Stomach (tissue), 9 donors: ENCODE measurements around the gene CD164. TPM values are rescaled to one million over a fixed set of nuclear protein-coding genes. Genes with fewer than 3 reads are reported as not detected.

ENCODE experiments used
- DNase-seq, 2 donors: peaks; one replicate each; pipeline versions ENCODE4 v3.0.0 to v3.0.0-alpha.2; 2013 to 2019
- H3K27ac ChIP-seq, 5 donors: fragments of 200-600 bp in 4 of 5; sonication (generic) in 4 of 5; one replicate each; pipeline ENCODE4 v1.5.1; 2013 to 2019; ENCODE audit warnings: mild to moderate bottlenecking in 1 of 5, moderate library complexity in 1 of 5
- H3K27me3 ChIP-seq, 3 donors: fragments of 200-600 bp; sonication (generic); one replicate each; pipeline ENCODE4 v1.5.1; 2017 to 2019; ENCODE audit warnings: mixed run types in 1 of 3
- H3K36me3 ChIP-seq, 4 donors: fragments of 200-600 bp; sonication (generic); 1 replicate in 3 of 4; 2 replicates in 1 of 4; pipeline ENCODE4 v1.5.1; 2016 to 2019
- H3K4me1 ChIP-seq, 4 donors: fragments of 200-600 bp; sonication (generic); one replicate each; pipeline ENCODE4 v1.5.1; 2016 to 2019
- H3K4me3 ChIP-seq, 4 donors: fragments of 200-600 bp; sonication (generic) in 3 of 4; one replicate each; pipeline ENCODE4 v1.5.1; 2016 to 2019; ENCODE audit warnings: mild to moderate bottlenecking in 1 of 4
- H3K9me3 ChIP-seq, 4 donors: fragments of 200-600 bp; sonication (generic); one replicate each; pipeline ENCODE4 v1.5.1; 2016 to 2019
- CTCF ChIP-seq, 7 experiments: fragments of 450-650 bp in 4 of 7; fragments of 200-600 bp in 3 of 7; sonication (generic) in 3 of 7; IDR thresholded peaks; one replicate each; pipeline ENCODE4 v1.5.1; 2016 to 2019; ENCODE audit warnings: antibody characterized with exemption in 7 of 7, control low read depth in 2 of 7, mild to moderate bottlenecking in 1 of 7
- EP300 ChIP-seq: sonication (generic); formaldehyde crosslinking; IDR thresholded peaks from one replicate; pipeline ENCODE4 v1.6.1; 2017; ENCODE audit warnings: antibody characterized with exemption
- POLR2A ChIP-seq, 4 donors: fragments of 450-650 bp; IDR thresholded peaks; one replicate each; pipeline ENCODE4 v1.6.1; 2016; ENCODE audit warnings: antibody characterized with exemption in 4 of 4, control low read depth in 2 of 4, mild to moderate bottlenecking in 1 of 4, moderate library complexity in 1 of 4
- POLR2AphosphoS5 ChIP-seq, 3 donors: sonication (generic); formaldehyde crosslinking; IDR thresholded peaks; one replicate each; pipeline ENCODE4 v1.6.1; 2016; ENCODE audit warnings: antibody characterized with exemption in 3 of 3
- WGBS, 5 donors: extraction: QIAGEN DNeasy Blood & Tissue Kit in 3 of 5; methylation state at CpG; one replicate each; pipeline versions ENCODE4 v1.1.5 to v1.1.7; 2013 to 2018; 5-methylcytosine and 5-hydroxymethylcytosine counted together
- intact Hi-C: fragments of 100-400 bp; cut with DNase I; formaldehyde crosslinking; loops from one replicate; pipeline ENCODE4 v1.15.1; 2023; ENCODE audit warnings: low total_unique reads
- polyA plus RNA-seq, 3 donors: library from polyadenylated mRNA; stranded (reverse); fragments of 200-250 nt; gene quantifications; one replicate each; pipeline ENCODE4 v1.2.3, GENCODE V29; 2013
- total RNA-seq, 5 donors: library from RNA; depleted of rRNA; stranded (reverse); fragments of >200 nt; gene quantifications; one replicate each; pipeline versions ENCODE4 v1.1.0 to v1.2.3, GENCODE V29; 2014 to 2016
- donor health status: healthy with polysubstance abuse.
- donor health status: Bipolar disorder and iron deficiency.
- donor health status: healthy.

Gene CD164
- total and polyA plus RNA-seq, 8 donors = 62.4 to 453 (median 102) TPM

DNA sequence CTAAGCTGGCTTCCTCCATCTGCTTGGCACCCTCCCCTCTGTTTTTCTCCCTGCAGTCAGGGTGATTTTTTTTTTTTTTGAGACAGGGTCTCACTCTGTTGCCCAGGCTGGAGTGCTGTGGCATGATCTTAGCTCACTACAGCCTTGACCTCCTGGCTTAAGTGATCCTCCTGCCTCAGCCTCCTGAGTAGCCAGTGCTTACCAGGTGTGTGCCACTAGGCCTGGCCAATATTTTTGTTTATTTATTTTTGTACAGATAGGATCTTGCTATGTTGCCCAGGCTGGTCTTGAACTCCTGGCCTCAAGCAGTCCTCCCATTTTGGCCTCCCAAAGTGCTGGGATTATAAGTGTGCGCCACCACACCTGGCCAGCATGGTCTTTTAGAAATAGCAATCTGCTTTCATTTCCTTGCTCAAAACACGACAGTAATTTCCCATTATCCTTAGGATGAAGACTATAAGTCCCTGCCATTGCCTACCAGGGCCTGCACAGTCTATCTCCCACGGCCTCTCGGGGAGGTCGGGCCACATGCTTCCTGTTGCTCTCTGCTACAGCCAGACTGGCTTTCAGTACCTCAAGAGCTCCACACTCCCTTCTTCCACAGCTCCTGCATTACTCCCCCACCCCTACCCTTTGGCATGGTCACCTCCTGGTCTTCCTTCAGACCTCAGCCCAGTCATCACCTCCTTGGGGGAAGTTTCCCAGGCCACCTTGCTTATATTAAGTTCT, 11.1 kb upstream of the CD164 start:
- Histone ChIP-seq H3K4me1 (peaks cover 0 to 27% (median 12%) of the 10 kb centered on the region in 4 donors), H3K36me3 (no peaks in the 10 kb centered on the region), H3K27me3 (no peaks in the 10 kb centered on the region), H3K9me3 (no peaks in the 10 kb centered on the region), H3K4me3 (no peak overlapping the region), H3K27ac (no peak overlapping the region)
- intact Hi-C loops = no loop called here
- 79 to 93% (median 89%) methylated on average over 5 of the region's 5 CpGs for WGBS, 5 donors
- TF ChIP-seq EP300 = no peak
- TF ChIP-seq POLR2A (IDR thresholded peaks at IDR 0.05) = no peak
- no peak for TF ChIP-seq POLR2AphosphoS5 (IDR thresholded peaks at IDR 0.05)
- no peak for TF ChIP-seq CTCF (IDR thresholded peaks at IDR 0.05)
- DNase-seq = no peak

DNA sequence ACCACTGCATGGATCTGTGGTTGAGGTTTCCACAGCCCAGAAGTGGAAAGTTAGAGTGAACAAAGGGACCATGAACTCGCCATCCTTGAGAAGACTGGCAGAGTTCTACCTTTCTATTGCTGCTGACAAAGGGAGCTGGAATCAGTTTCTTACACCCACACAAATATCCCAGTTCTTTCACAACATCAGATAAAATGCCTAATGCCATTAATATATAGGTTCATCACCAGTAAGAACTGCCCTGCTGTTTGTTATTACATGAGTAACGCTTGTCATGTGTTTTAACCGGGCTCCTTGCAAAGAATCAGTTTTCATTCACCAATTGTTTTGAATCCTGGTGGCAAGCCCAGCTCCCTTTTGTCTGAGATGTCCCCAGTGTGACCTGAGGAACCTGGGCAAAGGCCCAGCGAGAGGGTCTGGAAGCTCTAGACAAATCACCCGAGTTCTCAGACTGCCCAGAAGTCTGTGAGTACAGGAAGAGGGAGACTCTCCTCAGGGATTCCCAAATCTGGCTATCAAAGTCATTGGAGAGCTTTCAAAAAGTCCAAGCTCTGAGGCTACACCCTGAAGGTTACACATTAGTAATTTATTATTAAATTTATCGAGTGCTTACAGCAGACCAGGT, 7.5 kb upstream of the CD164 start:
- Histone ChIP-seq H3K4me1 (peaks cover 0 to 40% (median 18%) of the 10 kb centered on the region in 4 donors), H3K36me3 (no peaks in the 10 kb centered on the region), H3K4me3 (no peak overlapping the region), H3K9me3 (no peaks in the 10 kb centered on the region), H3K27me3 (no peaks in the 10 kb centered on the region), H3K27ac (peak overlapping the region in 4 of 5 donors; percentile 6 to 76 (median 37))
- 28 to 49% (median 41%) methylated on average over 6 of the region's 6 CpGs for WGBS, 5 donors
- intact Hi-C loops = loop anchor here (5.0 kb wide), 1 partner anchor 202 kb away; no protein-coding TSS in a partner anchor
- no peak for DNase-seq
- TF ChIP-seq POLR2A (IDR thresholded peaks at IDR 0.05) (no peak), POLR2AphosphoS5 (IDR thresholded peaks at IDR 0.05) (no peak), CTCF (IDR thresholded peaks at IDR 0.05) (no peak), EP300 (no peak)

GRCh38 chr6:109388265-109388664, 6.0 kb upstream of the CD164 start:
- 38 to 79% (median 56%) methylated on average over 1 of the region's 1 CpG for WGBS, 5 donors
- Histone ChIP-seq H3K27me3 (no peaks in the 10 kb centered on the region), H3K4me1 (peaks cover 7 to 55% (median 30%) of the 10 kb centered on the region in 4 donors), H3K27ac (no peak overlapping the region), H3K36me3 (no peaks in the 10 kb centered on the region), H3K4me3 (no peak overlapping the region), H3K9me3 (no peaks in the 10 kb centered on the region)
- TF ChIP-seq POLR2A (IDR thresholded peaks at IDR 0.05) = no peak
- TF ChIP-seq CTCF (IDR thresholded peaks at IDR 0.05) = no peak
- no peak for TF ChIP-seq EP300
- TF ChIP-seq POLR2AphosphoS5 (IDR thresholded peaks at IDR 0.05) = no peak
- no peak for DNase-seq
- intact Hi-C loops = loop anchor here (5.0 kb wide), 1 partner anchor 201 kb away; no protein-coding TSS in a partner anchor

DNA sequence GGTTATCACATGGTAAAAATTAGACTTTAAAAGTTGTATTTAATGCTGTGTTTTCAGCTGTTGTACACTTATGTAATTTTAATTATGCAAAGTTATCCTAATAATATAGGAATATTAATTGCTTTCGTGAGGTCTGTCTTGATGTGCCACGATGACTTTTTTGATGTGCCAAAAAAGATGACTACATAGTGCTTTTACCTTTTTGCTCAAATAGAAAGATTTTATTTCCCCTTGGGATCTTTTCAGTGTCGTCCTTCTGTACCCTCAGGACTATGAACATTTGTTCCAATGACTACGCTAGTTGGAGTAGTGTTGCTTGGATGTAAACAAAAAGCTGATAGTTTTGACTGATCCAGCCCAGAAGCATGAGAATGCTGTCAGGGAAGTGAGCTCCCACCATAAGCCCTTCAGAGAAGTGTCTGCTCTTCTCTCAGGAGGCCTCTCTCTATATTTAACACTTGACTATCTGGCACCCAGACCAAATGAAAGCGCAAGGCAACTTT, 1.2 kb upstream of the CD164 start:
- no peak for TF ChIP-seq POLR2AphosphoS5 (IDR thresholded peaks at IDR 0.05)
- TF ChIP-seq CTCF (IDR thresholded peaks at IDR 0.05) = peak in 1 of 7 experiments; percentile 25
- intact Hi-C loops = no loop called here
- Histone ChIP-seq H3K36me3 (peaks cover 0 to 4% (median under 1%) of the 10 kb centered on the region in 4 donors), H3K9me3 (no peaks in the 10 kb centered on the region), H3K4me1 (peaks cover 20 to 50% (median 38%) of the 10 kb centered on the region in 4 donors), H3K4me3 (peak overlapping the region; percentile 64 to 94 (median 86)), H3K27me3 (no peaks in the 10 kb centered on the region), H3K27ac (peak overlapping the region; percentile 84 to 100 (median 99))
- WGBS, 5 donors = 5 to 11% (median 6%) methylated on average over 5 of the region's 5 CpGs
- DNase-seq = peak in 1 of 2 donors; percentile 29
